Panc1 (cell line): Measurements from ENCODE around the gene SAMD4A. TPM values are rescaled to one million over a fixed set of nuclear protein-coding genes. Genes with fewer than 3 reads are reported as not detected.

Experiments used
- ATAC-seq: fragments of 200-7000 bp; cut with Tn5 transposase; 2 replicates; pipeline ENCODE4 v1.9.1; 2020; ENCODE audit warnings: mild to moderate bottlenecking, moderate library complexity
- BruUV-seq: library from RNA; stranded (reverse); fragments of 400-500 nt; replicated peaks from 2 replicates; lab custom pipeline; 2021; lab: Mats Ljungman, UMichigan
- CTCF ChIA-PET: fragments of 300-600 bp; sonication (Branson Sonifier 250); formaldehyde crosslinking; loops from one replicate; lab custom pipeline; 2022; ENCODE audit warnings: antibody characterized with exemption; lab: Charles Lee
- POLR2A ChIA-PET: fragments of 300-600 bp; sonication (Branson Sonifier 250); formaldehyde crosslinking; loops from one replicate; lab custom pipeline; 2022; ENCODE audit warnings: antibody characterized with exemption; lab: Charles Lee
- DNase-seq: peaks from one replicate; pipeline ENCODE4 v3.0.0-alpha.2; 2010; ENCODE audit warnings: low read depth, low spot score
- H3K27ac ChIP-seq: 2 replicates; pipeline ENCODE4 v1.5.1; 2011; ENCODE audit warnings: mild to moderate bottlenecking, low read length, inconsistent platforms
- H3K27me3 ChIP-seq: fragments of 200-500 bp; sonication (Bioruptor generic); 2 replicates; pipeline ENCODE4 v1.6.0; 2014; ENCODE audit warnings: low read length, inconsistent platforms; ENCODE audit not compliant: control insufficient read depth, insufficient read depth
- H3K36me3 ChIP-seq: fragments of 200-500 bp; sonication (Bioruptor generic); 2 replicates; pipeline ENCODE4 v1.5.1; 2014; ENCODE audit warnings: inconsistent platforms, mild to moderate bottlenecking, low read length, moderate library complexity; ENCODE audit not compliant: control insufficient read depth, insufficient read depth
- H3K4me1 ChIP-seq: 2 replicates; pipeline ENCODE4 v1.5.1; 2011; ENCODE audit warnings: inconsistent platforms, mild to moderate bottlenecking, low read length, moderate library complexity; ENCODE audit not compliant: control insufficient read depth, insufficient read depth
- H3K4me3 ChIP-seq, 2 experiments: 2 replicates each; pipeline ENCODE4 v1.5.1; 2011 to 2012; ENCODE audit warnings: low read depth in 2 of 2, low read length in 2 of 2, mild to moderate bottlenecking in 2 of 2, inconsistent platforms in 1 of 2, moderate library complexity in 1 of 2
- H3K9me3 ChIP-seq: fragments of 200-500 bp; sonication (Bioruptor generic); 2 replicates; pipeline ENCODE4 v1.5.1; 2014; ENCODE audit warnings: low read depth, mild to moderate bottlenecking, inconsistent platforms, low read length, moderate library complexity; ENCODE audit not compliant: control insufficient read depth, insufficient read depth
- POLR2AphosphoS5 ChIP-seq: IDR thresholded peaks from 2 replicates; pipeline ENCODE4 v1.6.1; 2012; ENCODE audit warnings: mild to moderate bottlenecking, low read depth, low read length, moderate library complexity
- SIN3A ChIP-seq: IDR thresholded peaks from 2 replicates; pipeline ENCODE4 v1.6.1; 2012; ENCODE audit warnings: low read depth, mild to moderate bottlenecking, low read length, moderate library complexity, borderline replicate concordance; ENCODE audit not compliant: insufficient read depth
- TCF7L2 ChIP-seq: IDR thresholded peaks from 2 replicates; pipeline ENCODE4 v1.6.1; 2011; ENCODE audit warnings: mild to moderate bottlenecking, low read depth, low read length, inconsistent platforms
- in situ Hi-C: cut with HindIII; loops from 2 replicates; pipeline ENCODE4 v1.10.0; 2016; ENCODE audit warnings: low sequenced_read_pairs, low pct_unique_long_range_greater_than_20kb
- intact Hi-C: fragments of 100-400 bp; cut with micrococcal nuclease; formaldehyde crosslinking; loops from one replicate; pipeline ENCODE4 v1.10.0; 2022; ENCODE audit not compliant: unreplicated experiment
- total RNA-seq: library from RNA; stranded (reverse); gene quantifications from one replicate; pipeline ENCODE4 v1.2.1, GENCODE V29; 2021; ENCODE audit not compliant: unreplicated experiment
- TF ChIP-seq, protein P1 (sequence below), 2 experiments: IDR thresholded peaks; 2 replicates each; pipeline ENCODE4 v1.6.1; 2011 to 2012; ENCODE audit warnings: low read depth in 2 of 2, control low read depth in 1 of 2, low read length in 1 of 2, mild to moderate bottlenecking in 1 of 2, moderate library complexity in 1 of 2; ENCODE audit not compliant: insufficient read depth in 1 of 2
- TF ChIP-seq, protein P2 (sequence below): fragments of 450-650 bp; IDR thresholded peaks from 2 replicates; pipeline ENCODE4 v1.5.1; 2017; ENCODE audit warnings: mild to moderate bottlenecking

SAMD4A gene
- total RNA-seq, 1 experiment from 2014 or later, result 15.2 TPM

DNA sequence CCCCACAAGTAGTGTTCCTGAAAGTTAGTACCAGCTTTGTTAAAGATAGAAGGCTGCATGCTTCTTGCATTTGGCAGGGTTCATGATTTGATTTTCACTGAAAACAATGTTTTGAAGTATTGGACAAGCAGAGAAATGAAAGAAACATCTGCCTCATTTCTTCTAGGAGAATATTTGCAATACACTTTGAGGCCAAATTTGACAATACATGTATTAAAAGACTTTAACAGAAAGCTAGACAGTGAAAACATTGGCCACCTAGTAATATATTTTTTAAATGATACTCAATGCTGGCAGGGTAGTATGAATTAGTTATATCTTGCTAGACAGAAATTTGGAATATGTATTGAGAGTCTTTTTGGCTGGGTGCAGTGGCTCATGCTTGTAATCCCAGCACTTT lies 267.2 kb downstream of the SAMD4A start:
- Histone ChIP-seq H3K36me3 (no peaks in the 10 kb centered on the region), H3K27me3 (no peaks in the 10 kb centered on the region; the same call in 1 of the 2 replicates), H3K9me3 (no peaks in the 10 kb centered on the region), H3K4me1 (no peaks in the 10 kb centered on the region), H3K4me3 (no peak overlapping the region), H3K27ac (no peak overlapping the region)
- in situ Hi-C loops, result no loop called here
- intact Hi-C loops, result no loop called here
- ATAC-seq (no peak), DNase-seq (no peak)
- ChIA-PET CTCF (no interaction called here), POLR2A (no interaction called here)
- TF ChIP-seq SIN3A (no peak), TCF7L2 (no peak), POLR2AphosphoS5 (no peak)
- TF ChIP-seq, protein P1, sequence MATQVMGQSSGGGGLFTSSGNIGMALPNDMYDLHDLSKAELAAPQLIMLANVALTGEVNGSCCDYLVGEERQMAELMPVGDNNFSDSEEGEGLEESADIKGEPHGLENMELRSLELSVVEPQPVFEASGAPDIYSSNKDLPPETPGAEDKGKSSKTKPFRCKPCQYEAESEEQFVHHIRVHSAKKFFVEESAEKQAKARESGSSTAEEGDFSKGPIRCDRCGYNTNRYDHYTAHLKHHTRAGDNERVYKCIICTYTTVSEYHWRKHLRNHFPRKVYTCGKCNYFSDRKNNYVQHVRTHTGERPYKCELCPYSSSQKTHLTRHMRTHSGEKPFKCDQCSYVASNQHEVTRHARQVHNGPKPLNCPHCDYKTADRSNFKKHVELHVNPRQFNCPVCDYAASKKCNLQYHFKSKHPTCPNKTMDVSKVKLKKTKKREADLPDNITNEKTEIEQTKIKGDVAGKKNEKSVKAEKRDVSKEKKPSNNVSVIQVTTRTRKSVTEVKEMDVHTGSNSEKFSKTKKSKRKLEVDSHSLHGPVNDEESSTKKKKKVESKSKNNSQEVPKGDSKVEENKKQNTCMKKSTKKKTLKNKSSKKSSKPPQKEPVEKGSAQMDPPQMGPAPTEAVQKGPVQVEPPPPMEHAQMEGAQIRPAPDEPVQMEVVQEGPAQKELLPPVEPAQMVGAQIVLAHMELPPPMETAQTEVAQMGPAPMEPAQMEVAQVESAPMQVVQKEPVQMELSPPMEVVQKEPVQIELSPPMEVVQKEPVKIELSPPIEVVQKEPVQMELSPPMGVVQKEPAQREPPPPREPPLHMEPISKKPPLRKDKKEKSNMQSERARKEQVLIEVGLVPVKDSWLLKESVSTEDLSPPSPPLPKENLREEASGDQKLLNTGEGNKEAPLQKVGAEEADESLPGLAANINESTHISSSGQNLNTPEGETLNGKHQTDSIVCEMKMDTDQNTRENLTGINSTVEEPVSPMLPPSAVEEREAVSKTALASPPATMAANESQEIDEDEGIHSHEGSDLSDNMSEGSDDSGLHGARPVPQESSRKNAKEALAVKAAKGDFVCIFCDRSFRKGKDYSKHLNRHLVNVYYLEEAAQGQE (IDR thresholded peaks at IDR 0.05; ENCODE audit: insufficient read depth in 1 of 2, low read depth in 2 of 2, low read length in 1 of 2), result no peak
- TF ChIP-seq, protein P2, sequence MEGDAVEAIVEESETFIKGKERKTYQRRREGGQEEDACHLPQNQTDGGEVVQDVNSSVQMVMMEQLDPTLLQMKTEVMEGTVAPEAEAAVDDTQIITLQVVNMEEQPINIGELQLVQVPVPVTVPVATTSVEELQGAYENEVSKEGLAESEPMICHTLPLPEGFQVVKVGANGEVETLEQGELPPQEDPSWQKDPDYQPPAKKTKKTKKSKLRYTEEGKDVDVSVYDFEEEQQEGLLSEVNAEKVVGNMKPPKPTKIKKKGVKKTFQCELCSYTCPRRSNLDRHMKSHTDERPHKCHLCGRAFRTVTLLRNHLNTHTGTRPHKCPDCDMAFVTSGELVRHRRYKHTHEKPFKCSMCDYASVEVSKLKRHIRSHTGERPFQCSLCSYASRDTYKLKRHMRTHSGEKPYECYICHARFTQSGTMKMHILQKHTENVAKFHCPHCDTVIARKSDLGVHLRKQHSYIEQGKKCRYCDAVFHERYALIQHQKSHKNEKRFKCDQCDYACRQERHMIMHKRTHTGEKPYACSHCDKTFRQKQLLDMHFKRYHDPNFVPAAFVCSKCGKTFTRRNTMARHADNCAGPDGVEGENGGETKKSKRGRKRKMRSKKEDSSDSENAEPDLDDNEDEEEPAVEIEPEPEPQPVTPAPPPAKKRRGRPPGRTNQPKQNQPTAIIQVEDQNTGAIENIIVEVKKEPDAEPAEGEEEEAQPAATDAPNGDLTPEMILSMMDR, result no peak
- no TSS peak for BruUV-seq

DNA sequence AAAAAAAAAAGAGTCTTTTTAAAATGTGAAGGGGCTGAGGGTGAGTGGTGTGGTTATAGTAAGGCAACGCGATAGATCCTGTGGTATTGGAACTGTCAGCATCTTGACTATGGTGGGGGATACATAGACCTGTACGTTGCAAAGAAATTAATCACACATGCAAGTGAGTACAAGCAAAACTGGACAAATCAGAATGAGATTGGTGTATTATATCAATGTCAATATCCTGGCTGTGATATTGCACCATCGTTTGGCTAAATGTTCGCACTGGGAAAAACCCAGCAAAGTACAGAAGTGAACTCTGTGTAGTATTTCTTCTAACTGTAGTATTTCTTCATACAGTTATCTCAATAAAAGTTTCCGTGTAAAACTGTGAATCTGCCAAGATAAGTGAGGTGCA lies 267.8 kb downstream of the SAMD4A start:
- no TSS peak for BruUV-seq
- Histone ChIP-seq H3K9me3 (no peaks in the 10 kb centered on the region), H3K4me3 (no peak overlapping the region), H3K4me1 (no peaks in the 10 kb centered on the region), H3K27me3 (no peaks in the 10 kb centered on the region; the same call in 1 of the 2 replicates), H3K36me3 (no peaks in the 10 kb centered on the region), H3K27ac (no peak overlapping the region)
- TF ChIP-seq, protein P1 (IDR thresholded peaks at IDR 0.05; ENCODE audit: insufficient read depth in 1 of 2, low read depth in 2 of 2, low read length in 1 of 2), result no peak
- TF ChIP-seq SIN3A (no peak), POLR2AphosphoS5 (no peak), TCF7L2 (no peak)
- TF ChIP-seq, protein P2, result no peak
- intact Hi-C loops, result no loop called here
- DNase-seq, result no peak
- ChIA-PET POLR2A (no interaction called here), CTCF (no interaction called here)
- in situ Hi-C loops, result no loop called here
- no peak for ATAC-seq
